ENCODE measurements around the gene POU6F2.

Gene POU6F2

GRCh38 chr7:39405581-39405980 is 427.9 kb downstream of the POU6F2 start:
- in situ Hi-C loops (cut with MboI; ENCODE audit: low pct_unique_long_range_greater_than_20kb, low sequenced_read_pairs, unreplicated experiment) = no loop called here
- TF ChIP-seq, protein P1, sequence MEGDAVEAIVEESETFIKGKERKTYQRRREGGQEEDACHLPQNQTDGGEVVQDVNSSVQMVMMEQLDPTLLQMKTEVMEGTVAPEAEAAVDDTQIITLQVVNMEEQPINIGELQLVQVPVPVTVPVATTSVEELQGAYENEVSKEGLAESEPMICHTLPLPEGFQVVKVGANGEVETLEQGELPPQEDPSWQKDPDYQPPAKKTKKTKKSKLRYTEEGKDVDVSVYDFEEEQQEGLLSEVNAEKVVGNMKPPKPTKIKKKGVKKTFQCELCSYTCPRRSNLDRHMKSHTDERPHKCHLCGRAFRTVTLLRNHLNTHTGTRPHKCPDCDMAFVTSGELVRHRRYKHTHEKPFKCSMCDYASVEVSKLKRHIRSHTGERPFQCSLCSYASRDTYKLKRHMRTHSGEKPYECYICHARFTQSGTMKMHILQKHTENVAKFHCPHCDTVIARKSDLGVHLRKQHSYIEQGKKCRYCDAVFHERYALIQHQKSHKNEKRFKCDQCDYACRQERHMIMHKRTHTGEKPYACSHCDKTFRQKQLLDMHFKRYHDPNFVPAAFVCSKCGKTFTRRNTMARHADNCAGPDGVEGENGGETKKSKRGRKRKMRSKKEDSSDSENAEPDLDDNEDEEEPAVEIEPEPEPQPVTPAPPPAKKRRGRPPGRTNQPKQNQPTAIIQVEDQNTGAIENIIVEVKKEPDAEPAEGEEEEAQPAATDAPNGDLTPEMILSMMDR (IDR thresholded peaks at IDR 0.05; ENCODE audit: extremely low read depth, insufficient read depth, missing control alignments) = no peak
- no peak for DNase-seq (ENCODE audit: low spot score)

- TF ChIP-seq, protein P1 (IDR thresholded peaks at IDR 0.05; ENCODE audit: extremely low read depth, insufficient read depth, missing control alignments) = no peak
- in situ Hi-C loops (cut with MboI; ENCODE audit: low pct_unique_long_range_greater_than_20kb, low sequenced_read_pairs, unreplicated experiment) = no loop called here
- DNase-seq (ENCODE audit: low spot score) = no peak
These were observed 428.8 kb downstream of the POU6F2 start for GRCh38 chr7:39406467-39406866.

DNA sequence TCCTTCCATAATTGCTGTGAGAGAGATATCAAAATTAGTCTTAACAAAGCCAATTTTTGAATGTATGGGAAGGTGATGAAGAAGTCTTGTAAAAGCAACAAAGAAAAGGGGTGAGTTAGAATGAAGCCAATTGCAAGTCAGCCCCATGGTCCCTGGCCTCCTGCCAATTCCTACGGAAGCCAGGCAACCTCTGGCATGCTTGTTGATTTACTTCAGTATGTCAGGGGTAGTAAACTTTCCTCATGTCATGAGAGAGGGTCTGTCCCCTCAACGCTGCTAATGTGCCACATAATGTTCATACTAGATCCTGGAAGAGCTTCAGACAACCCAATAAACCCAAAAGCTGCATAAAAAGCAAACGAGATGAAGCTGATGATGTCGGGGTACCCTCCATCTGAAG is 429.4 kb downstream of the POU6F2 start:
- TF ChIP-seq, protein P1 (IDR thresholded peaks at IDR 0.05; ENCODE audit: extremely low read depth, insufficient read depth, missing control alignments) = no peak
- in situ Hi-C loops (cut with MboI; ENCODE audit: low pct_unique_long_range_greater_than_20kb, low sequenced_read_pairs, unreplicated experiment) = no loop called here
- DNase-seq (ENCODE audit: low spot score) = no peak

GRCh38 chr7:39407723-39408122 is 430.0 kb downstream of the POU6F2 start:
- TF ChIP-seq, protein P1 (IDR thresholded peaks at IDR 0.05; ENCODE audit: extremely low read depth, insufficient read depth, missing control alignments) = no peak
- in situ Hi-C loops (cut with MboI; ENCODE audit: low pct_unique_long_range_greater_than_20kb, low sequenced_read_pairs, unreplicated experiment) = no loop called here
- DNase-seq (ENCODE audit: low spot score) = no peak

GRCh38 chr7:39408906-39409305 is 431.2 kb downstream of the POU6F2 start:
- in situ Hi-C loops (cut with MboI; ENCODE audit: low pct_unique_long_range_greater_than_20kb, low sequenced_read_pairs, unreplicated experiment) = no loop called here
- DNase-seq (ENCODE audit: low spot score) = no peak
- TF ChIP-seq, protein P1 (IDR thresholded peaks at IDR 0.05; ENCODE audit: extremely low read depth, insufficient read depth, missing control alignments) = no peak

DNA sequence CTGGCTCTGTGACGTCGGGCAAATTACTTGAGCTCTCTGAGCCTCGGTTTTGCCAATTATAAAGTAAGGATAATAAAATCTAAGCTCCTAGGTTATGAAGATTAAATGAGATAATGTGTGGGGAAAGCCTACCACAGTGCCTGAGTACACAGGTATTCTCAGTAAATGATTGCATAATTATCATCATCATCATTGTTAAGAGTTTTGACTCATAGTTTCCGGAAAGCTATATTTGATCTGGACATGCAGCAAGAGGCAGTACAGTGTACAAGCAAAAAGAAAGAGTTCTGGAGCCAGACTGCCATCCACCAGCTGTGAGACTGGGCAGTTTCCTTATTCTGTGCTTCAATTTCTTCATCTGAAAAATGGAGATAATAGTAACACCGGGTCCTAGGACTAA is 432.9 kb downstream of the POU6F2 start:
- in situ Hi-C loops (cut with MboI; ENCODE audit: low pct_unique_long_range_greater_than_20kb, low sequenced_read_pairs, unreplicated experiment) = no loop called here
- no peak for DNase-seq (ENCODE audit: low spot score)
- TF ChIP-seq, protein P1 (IDR thresholded peaks at IDR 0.05; ENCODE audit: extremely low read depth, insufficient read depth, missing control alignments) = no peak
